ENCODE data around the gene CREB1.
A peak's percentile ranks its signal among the peaks of the same experiment; 100 is the strongest.

The CREB1 gene

DNA sequence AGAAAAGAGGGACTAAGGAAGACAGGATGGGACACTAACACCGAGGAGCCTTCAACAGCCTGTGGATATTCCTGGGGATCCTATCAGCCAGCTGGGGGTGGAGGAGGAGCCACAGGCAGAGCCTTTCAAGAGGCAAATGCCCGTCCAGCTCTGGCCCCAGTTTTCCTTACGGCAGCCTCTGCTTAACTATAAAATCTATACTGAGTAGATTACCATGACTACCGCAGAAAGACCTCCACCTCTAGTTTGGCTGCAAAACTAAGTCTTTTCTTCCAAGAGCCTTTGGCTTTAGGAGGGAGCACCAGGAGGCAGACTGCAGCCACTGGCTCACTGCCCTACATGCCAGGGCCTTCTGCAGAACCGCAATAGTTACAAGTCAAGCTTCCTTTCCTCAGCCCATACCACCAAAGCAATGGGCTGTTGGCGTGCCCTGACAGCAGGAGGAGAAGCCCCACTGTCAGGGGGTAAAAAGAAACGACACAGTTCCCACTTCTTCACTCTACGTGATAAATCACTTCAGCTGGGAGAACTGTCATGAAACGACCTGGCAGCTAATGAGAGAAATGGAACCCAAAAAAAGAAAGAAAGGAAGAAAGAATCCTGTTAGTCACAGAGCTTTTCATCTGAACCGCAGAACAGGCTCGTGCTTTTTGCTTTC is 25.1 kb upstream of the CREB1 start:
- DNase-seq: no peak

DNA sequence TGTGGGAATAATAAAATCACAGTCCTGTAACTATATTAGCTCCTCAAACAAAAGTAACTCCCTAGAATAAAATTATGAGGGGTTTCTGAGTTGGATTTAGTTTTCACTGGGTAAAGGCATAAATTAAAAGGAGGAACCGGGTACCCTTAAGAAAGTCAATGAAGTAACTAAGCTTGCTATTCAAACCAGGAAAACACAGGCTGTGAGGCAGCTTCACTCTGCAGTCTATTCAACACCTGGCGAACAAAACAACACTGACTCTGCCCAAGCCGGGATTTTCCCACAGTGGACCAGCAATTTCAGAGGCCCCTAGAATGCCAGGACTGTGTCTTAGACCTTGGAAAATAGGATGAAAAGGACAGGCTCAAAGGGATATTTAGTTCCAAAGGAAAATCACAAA is 24.6 kb upstream of the CREB1 start:
- no peak for DNase-seq

DNA sequence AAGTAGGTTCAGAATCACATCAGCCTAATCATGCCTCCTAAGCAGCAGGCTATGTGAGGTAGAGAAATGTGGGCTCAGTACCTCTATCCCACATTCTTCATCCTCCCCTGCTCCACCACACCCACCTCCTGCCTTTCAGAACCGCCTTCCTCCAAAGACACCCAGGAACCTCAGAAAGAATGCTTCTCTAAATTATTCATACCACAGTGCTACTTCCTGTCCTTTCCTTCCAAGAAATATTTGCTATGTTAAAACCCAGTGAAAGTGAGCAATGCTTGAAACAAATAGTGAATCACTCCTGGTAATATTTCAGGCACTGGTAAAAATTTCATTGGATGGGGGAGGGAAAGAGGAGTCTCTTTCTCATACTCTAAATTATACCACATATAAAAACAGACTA is 24.0 kb upstream of the CREB1 start:
- DNase-seq: no peak

DNA sequence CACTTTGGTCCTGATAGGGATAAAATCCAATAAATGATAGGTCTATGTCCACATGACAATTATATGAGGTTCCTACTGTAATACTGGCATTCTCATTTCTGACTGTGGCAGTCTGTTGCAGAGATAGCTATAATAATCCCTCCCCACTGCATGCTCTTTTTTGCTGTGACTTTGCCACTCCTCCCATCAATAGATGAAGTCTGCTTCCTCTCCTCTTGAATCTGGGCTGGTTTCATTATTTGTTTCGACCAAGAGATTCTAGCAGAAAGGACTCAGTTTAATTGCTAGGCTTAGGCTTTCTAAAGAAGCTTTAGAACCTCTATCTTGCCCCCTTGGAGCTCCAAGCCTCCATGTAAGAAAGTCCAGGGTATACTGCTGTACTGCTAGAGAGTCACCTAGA is 23.3 kb upstream of the CREB1 start:
- DNase-seq: no peak

DNA sequence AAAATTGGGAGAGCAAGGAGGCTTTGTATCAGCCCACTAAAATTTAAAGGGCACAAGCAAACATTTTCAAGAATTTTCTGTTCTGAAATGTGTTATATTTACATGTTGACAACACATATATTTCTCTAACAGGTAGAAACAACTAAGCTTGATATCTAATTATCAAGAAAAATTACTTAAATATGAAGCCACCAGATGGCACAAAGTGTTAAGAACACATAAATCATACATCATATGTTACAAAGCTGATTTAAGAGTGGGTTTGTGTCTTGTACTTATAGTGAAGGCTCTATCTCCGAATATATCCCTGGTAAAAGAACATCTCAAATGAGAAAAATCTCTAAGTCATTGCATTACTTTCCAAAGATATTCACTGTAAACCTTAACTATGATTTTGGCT is 19.6 kb upstream of the CREB1 start:
- DNase-seq: no peak

DNA sequence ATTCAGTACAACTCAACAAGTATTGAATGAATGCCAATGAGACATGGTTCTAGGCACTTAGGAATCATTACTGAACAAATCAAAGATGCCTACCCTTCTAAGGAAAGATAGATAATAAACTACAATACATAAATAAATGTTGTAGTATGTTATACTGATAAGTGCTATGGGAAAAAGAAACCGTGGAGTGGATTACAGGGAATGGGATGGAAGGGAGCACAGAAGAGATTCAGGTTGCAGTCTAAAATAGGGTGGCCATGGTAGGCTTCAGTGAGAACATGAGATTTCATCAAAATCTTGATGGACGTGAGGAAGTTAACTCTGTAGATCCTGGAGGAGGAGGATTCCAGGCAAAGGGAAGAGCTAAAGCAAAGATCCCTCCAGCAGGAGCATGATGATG is 17.9 kb upstream of the CREB1 start:
- no peak for DNase-seq

DNA sequence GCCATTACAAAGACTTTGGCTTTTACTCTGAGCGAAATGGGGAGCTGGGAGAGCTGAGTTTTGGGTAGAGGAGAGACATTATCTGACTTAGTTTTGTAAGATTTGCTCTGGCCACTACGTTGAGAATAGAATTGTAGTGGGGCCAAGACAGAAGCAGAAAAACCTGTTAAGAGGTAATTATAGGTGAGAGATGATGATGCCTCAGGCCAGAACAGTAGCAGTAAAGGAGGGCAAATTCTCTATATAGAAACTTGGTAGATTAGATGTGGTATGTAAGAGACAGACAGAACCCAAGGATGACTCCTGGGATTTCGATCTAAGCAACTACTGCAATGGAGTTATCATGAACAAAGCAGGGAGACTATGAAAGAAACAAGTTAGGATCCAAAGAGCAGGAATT is 17.4 kb upstream of the CREB1 start:
- no peak for DNase-seq

DNA sequence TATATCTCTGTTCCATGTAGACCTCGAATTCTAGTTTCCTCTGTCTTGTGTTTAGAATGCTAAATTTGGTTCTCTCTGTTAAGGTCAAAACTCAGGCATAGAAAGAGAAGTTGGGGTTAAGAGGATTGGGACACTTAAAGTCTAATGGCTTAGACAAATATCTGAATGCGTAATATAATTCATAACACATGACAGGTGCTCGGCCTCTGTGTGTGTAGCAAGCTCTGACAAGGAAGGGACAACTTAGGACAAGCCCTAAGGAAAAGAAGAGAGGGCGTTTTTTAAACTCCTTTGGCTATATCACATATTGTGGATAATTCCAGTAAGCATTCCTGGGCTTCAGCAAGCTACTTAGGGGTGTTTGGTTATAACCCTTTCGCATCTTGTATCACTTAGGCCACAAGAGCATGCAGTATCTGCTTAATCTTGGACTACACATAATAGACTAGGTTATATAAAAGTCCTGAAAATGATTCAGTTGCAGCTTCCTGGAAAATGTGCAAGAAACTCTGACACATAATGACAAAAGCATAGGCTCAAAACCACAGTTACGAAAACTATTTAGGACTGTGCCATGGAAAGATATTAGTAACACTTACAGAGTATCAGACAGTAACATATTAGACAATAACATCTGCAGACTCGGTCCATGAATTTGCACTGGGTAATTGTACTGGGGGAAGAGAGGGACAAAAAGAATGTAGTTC is 16.1 kb upstream of the CREB1 start:
- DNase-seq: no peak

DNA sequence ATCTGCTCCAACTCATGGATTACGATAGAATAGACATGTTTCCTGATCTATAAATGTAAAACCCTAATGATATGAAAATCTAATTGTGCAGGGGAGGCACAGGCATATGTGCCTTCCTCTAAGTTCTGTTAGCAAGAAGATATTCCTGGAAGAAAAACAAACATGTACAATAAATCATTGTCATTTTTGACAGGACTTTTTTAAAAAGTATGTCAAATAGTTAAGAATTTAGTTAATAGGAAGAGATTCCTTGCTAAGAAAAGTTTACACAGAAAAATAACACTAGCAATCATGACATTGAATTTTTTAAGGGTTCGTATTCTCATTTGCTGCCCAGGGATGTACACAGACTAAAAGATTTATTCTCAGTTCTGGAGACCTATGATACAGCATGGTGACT is 15.3 kb upstream of the CREB1 start:
- DNase-seq: no peak

DNA sequence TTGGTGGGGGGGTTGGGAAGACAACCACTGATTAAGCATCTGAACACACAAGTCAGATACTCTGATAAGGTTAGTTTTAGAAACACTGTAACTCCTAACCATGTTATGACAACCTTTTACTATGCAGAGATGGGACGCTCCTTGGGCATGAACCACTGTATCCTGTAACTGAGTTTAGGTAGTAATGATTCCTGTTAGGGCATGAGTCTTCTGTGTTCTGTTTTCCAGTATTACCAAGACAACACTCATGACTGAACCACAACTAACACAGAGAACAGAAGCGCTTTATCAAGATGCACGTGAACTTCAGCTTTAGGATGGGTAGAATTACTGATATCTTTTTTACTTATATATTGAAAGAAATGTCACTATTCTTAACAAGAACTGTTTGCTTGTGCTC is 14.1 kb upstream of the CREB1 start:
- no peak for DNase-seq

DNA sequence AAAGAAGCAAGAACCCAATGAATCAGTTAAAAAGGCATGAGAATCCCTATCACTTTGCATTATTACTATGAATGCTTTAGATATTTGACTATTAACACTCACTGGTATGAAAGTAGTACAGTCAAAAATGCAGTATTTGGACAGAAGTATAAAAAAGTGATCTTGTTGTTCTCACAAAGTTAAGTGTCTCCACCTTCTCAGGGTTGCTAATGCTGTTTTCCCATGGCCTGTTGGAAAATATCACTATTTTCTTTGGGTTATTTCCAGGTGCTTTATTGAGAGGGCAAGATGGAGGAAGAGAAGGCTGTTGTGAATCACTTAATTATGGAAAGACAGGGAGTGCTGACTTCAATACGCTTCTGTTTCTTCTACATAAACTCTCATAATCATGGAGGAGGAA is 13.6 kb upstream of the CREB1 start:
- DNase-seq: no peak

DNA sequence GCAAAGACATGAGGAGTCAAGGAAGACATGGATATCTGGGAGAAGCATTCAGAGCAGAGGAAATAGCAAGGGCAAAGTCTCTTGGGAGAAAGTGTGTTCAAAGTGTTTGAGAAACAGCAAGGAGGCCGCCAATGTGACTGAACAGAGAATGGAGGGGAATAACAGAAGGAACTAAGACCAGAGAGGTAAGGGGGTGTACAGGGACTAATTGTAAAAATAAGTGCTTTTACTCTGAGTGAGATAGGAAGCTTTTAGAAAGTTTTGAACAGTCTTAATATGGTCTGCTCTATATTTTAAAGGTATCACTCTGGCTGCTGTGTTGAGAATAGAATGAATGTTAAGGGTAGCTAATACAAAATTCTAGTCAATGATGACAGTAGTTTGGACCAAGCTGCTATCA is 6.8 kb upstream of the CREB1 start:
- no peak for DNase-seq

DNA sequence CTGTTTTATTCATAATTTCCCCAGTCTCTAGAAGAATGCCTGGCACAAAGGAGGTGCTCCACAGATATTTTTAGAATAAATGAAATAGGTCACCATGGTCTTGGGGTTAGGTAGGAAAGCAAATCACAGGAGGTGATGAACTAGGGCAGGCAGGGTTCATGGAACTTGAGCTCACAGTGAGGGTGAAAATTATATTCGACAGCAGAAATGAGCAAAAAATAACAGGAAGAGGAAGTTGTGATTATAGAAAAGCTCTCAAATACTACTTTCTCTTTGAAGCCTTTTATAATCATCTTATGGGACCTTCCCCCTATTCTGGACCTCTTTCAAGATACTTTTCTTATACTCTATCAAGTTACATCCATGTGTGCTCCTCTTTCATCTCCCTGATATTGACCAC is 4.5 kb upstream of the CREB1 start:
- no peak for DNase-seq

DNA sequence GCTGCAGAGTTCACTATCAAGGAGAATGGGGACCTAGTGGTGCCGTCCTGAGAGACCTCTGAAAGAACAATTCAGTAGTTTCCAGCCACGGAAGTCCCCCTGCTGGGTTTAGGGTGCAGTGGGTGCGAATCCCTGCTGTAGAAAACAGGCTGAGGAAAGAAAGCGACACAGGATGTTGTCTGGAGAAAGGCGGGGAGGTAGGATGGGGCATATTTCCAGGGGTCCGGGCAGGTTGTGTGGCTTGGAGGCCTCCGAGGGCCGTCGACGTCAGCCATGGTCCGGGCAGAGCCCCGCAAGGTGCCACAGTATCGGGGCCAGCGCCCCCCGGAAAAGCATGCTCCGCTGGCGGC is 807 bp upstream of the CREB1 start:
- no peak for DNase-seq

DNA sequence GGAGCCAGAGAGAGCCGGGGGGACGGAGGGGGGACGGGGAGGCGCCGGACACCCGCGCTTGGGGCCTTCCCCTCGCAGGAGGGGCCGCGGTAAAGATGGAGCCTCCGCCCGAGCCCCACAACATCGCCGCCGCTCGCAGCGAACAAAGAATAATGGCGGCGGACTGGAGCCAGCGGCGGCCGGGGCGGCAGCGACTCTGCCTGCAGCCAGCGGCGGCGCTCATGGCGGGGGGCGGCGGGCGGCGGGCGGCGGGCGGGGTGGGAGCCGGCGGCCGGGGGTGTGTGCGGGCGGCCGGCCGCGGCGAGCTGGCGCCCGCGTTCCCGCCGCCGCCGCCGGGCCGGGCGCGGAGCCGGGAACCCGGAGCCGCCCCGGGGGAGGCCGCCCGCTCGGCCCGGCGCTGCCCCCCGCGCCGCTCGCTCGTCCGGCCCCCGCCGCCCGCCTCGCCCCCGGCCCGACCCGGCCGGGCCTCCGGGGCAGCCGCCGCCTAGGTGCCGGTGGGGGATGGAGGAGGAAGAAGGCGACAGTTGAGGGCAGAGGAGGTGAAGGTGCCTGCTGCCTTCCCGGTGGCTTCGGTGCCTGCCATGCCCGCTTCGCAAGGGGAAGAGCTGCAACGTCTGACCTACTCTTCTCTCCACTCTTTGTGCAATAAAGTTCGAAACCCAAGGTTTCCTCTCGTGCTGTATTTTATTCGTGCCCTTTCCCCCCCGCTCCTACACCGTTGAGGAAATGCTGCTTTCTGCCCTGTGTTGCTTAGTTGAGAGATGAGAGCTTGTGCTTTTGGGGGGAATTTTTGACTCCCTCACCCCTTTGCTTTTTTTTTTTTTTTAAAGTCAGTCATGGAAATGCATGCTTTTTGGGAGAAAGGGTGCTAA is 634 bp downstream of the CREB1 start:
- peak; percentile 6 for DNase-seq

DNA sequence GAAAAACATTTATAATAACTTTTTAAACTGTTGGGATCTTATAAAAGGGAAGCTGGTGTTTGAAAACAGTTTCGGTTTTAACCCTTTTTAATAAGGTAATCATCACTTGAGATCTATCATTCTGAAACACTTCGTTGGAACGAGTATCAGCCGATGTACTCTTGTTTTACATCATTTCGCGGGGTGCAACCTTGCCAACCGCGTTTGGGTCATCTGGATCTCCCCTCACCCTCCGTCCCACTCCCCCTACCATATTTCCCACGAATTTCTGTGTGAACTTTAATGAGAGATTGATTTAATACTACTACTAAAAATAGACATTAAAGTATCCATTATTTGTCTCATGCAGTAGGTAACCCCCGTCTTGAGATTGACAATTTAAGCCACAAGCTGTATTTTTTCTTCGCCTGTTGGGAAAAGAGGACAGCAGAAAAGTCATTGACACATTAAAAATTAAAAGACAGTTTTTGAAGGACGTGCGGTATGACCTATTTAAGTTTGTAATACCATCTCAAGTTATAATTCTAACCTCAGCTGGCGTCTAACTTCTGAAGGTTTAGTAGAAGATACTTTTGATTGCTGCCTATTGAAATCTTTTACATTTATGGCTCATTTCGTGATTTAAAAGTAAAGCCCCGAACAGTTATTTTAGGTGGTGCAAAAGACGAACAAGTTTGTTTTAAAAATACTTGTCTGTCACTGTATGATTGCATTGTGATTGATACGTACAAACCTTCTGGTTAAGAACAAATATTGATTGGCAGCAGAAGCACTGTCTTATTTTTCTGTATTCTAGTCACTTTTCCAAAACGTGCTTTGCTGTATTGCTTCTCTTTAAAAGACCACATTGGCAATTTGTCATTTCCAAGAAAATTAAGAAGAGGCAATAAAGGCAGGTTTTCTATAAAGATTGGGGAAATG is 1.5 kb downstream of the CREB1 start:
- DNase-seq: no peak

DNA sequence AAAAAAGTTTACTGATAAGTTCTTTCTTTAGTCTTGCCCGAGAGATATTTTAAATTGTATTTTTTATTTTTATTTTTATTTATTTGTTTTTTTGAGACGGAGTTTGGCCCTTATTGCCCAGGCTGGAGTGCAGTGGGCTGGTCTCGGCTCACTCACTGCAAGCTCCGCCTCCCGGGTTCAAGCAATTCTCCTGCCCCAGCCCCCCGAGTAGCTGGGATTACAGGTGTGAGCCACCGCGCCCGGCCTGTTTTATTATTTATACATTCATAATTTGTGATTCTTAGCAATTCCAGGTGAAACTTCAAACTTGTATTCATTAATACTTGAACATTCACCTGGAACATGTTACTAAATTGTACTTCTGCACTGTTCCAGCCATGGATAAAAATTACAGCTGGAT is 2.9 kb downstream of the CREB1 start:
- DNase-seq: no peak

DNA sequence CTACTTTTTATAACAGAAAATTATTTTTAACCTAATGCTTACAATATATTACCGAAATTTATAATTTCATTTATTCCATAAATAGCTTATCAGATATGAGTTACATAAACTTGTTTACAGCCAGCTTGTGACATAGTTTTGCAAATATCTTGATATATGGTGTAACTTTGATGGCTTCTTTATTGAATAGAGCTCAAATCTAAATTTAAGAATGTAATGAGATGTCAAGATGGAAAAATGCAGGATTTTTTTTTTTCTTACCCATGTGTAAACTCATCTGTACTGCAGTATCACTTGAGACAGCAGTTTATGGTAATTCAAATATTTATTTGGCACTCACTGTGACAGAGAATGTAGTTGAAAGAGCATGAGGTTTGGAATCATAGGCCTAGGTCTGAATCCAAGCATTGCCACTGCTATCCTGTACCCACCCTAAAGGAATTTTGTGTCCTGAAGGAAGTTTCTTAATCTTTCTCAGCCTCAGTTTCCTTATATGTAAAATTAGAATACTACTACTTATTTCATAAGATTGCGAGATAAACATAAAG is 3.8 kb downstream of the CREB1 start:
- no peak for DNase-seq

DNA sequence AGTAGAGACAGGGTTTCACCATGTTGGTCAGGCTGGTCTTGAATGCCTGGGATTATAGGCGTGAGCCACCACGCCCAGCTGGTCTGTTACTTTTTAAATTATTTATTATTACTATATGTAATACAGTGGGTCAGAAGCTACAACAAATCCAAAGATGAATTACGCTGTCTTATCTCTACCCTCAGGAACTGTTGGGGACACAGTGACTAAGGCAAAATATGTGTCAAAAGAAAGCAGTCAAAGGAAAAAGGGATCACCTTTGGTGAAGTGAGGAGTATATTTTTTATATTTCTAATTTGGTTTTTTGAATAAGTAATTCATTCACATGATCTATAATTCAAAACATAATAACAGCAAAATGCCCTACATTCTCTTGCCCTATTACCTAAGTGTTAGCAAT is 4.7 kb downstream of the CREB1 start:
- DNase-seq: no peak

DNA sequence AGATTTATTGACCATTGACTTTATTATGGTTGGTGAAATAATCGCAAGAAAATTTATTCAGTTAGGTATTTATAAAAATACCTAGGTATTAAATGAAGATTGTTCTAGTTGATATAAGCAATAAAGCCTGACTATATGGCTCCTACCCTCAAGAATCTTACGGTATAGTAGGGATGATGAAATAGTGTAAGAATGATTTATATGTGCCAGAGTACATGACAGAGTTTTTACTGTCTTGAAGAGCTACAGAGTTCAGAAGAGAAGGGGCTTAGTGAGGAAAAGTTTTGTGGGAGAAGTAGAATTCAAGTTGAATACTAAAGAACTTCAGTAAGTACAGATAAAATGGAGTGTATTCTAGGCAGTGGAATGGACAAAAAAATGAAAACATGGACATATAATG is 9.7 kb downstream of the CREB1 start:
- no peak for DNase-seq

DNA sequence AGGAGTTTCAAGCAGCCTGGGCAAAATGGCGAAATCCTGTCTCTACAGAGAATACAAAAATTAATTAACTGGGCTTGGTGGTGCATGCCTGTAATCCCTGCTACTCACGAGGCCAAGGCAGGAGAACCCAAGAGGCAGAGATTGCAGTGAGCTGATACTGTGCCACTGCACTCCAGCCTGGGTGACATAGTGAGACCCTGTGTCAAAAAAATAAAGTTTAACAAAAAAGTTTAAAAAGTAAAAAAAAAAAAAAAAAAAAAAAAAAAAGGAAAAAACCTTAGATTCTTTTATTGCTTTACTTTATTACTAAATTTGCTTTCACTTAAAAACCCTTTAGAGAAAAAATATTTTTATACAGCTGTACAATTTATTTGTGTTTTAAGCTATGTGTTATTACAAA is 10.7 kb downstream of the CREB1 start:
- DNase-seq: no peak

DNA sequence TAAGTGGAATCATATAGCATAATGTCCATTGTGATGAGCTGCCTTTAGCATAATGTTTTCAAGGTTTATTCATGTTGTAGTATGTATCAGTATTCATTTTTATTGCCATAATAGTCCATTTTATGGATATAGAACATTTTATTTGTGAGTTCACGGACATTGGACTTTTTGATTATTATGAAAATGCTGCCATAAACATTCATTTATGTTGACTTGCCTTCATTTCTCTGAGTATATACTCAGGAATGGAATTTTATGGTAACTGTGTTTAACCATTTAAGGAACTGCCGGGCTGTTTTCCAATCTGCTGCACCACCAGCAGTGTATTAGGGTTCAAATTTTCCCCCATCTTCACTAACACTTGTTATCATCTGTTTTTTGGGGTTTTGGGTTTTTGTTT is 12.2 kb downstream of the CREB1 start:
- no peak for DNase-seq

DNA sequence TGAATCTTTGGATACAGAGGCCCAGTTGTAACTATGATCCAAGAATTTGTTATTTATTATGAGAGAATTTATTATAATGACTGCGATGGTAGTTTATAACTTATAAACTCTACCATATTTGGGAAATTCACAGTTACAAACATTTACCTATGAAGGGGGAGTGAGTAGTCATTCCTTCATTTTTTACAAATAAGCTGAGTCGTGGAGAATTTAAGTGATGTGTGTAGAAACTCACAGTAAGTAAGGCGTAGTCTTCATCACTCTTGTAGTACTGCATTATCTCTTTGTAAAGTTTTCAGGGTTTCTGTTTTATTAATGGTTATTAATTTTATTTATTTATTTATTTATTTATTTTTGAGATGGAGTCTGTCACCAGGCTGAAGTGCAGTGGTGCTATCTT is 13.5 kb downstream of the CREB1 start:
- DNase-seq: no peak
